PC-3 (cell line): ENCODE measurements around the gene GNL3.

Source experiments
- EZH2 ChIP-seq: fragments of 300-600 bp; sonication (generic); IDR thresholded peaks from one replicate; pipeline ENCODE4 v1.6.1; 2017; ENCODE audit warnings: antibody characterized with exemption, mild to moderate bottlenecking, low read length; ENCODE audit not compliant: unreplicated experiment
- EZH2phosphoT487 ChIP-seq: fragments of 300-600 bp; sonication (generic); IDR thresholded peaks from 2 replicates; pipeline ENCODE4 v1.6.1; 2018; ENCODE audit warnings: mild to moderate bottlenecking, antibody characterized with exemption, low read length, borderline replicate concordance
- TF ChIP-seq, protein P1 (sequence below): fragments of 300-600 bp; sonication (generic); conservative IDR thresholded peaks from 2 replicates; pipeline ENCODE4 v1.5.1; 2017; ENCODE audit warnings: antibody characterized with exemption, low read depth, mild to moderate bottlenecking, low read length

DNA sequence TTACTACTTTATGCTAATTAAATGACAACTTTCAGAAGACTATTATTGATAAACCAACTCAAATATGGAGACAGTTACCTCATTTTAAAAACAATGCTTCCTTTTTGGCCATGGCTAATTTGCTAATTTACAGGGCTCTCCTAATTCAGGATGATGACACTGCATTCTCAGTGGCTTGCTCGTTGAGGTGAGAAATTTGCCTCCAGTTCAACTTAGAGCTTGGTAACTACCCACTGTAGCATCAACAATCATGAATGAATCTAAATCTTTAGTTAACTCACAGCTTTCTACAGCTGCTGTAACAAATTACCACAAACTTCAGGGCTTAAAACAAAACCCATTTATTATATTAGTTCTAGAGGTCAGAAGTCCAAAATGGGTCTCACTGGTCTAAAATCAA lies 14.2 kb upstream of the GNL3 start:
- TF ChIP-seq, protein P1, sequence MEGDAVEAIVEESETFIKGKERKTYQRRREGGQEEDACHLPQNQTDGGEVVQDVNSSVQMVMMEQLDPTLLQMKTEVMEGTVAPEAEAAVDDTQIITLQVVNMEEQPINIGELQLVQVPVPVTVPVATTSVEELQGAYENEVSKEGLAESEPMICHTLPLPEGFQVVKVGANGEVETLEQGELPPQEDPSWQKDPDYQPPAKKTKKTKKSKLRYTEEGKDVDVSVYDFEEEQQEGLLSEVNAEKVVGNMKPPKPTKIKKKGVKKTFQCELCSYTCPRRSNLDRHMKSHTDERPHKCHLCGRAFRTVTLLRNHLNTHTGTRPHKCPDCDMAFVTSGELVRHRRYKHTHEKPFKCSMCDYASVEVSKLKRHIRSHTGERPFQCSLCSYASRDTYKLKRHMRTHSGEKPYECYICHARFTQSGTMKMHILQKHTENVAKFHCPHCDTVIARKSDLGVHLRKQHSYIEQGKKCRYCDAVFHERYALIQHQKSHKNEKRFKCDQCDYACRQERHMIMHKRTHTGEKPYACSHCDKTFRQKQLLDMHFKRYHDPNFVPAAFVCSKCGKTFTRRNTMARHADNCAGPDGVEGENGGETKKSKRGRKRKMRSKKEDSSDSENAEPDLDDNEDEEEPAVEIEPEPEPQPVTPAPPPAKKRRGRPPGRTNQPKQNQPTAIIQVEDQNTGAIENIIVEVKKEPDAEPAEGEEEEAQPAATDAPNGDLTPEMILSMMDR = no peak
- no peak for TF ChIP-seq EZH2
- TF ChIP-seq EZH2phosphoT487 = no peak
